Transverse colon (tissue), 4 donors: ENCODE results near the gene BCKDK.
"Not testable (repeated sequence)": the region's sequence is repeated elsewhere in the genome, so short reads cannot be mapped to it uniquely, and the experiment has no call there.

Experiments used
- CTCF ChIP-seq, 5 experiments: fragments of 200-600 bp in 3 of 5; fragments of 450-650 bp in 2 of 5; sonication (generic) in 3 of 5; IDR thresholded peaks; 1 replicate in 2 of 5; 2 replicates in 3 of 5; pipeline ENCODE4 v1.5.1; 2016 to 2017; ENCODE audit warnings: antibody characterized with exemption in 5 of 5, inconsistent platforms in 3 of 5, mild to moderate bottlenecking in 2 of 5, moderate library complexity in 1 of 5
- EP300 ChIP-seq: sonication (generic); formaldehyde crosslinking; IDR thresholded peaks from one replicate; pipeline ENCODE4 v1.6.1; 2017; ENCODE audit warnings: antibody characterized with exemption, low read depth
- POLR2A ChIP-seq: fragments of 450-650 bp; IDR thresholded peaks from one replicate; pipeline ENCODE4 v1.6.1; 2016; ENCODE audit warnings: antibody characterized with exemption, mild to moderate bottlenecking, moderate library complexity
- POLR2AphosphoS5 ChIP-seq, 3 donors: sonication (generic); formaldehyde crosslinking; IDR thresholded peaks; one replicate each; pipeline ENCODE4 v1.6.1; 2016; ENCODE audit warnings: antibody characterized with exemption in 3 of 3

- not testable (repeated sequence) for TF ChIP-seq CTCF (IDR thresholded peaks at IDR 0.05); POLR2AphosphoS5 (IDR thresholded peaks at IDR 0.05); POLR2A; EP300
Observed at GRCh38 chr16:31136822-31137499, 28.8 kb downstream of the BCKDK start.
